GM12891 (cell line): Measurements from ENCODE around the gene SERTAD3.
A peak's percentile ranks its signal among the peaks of the same experiment; 100 is the strongest.
"Not testable (repeated sequence)": the region's sequence is repeated elsewhere in the genome, so short reads cannot be mapped to it uniquely, and the experiment has no call there.

Source experiments
- DNase-seq: peaks from one replicate; pipeline ENCODE4 v3.0.0; 2011; ENCODE audit warnings: low spot score; ENCODE audit not compliant: insufficient read length
- FAIRE-seq: peaks from 2 replicates; lab custom pipeline; 2011; peaks lifted over from hg19 to GRCh38; lab: Jason Lieb, UNC
- PAX5 ChIP-seq: IDR thresholded peaks from 2 replicates; pipeline ENCODE4 v1.6.1; 2011; ENCODE audit warnings: low read length, moderate library complexity, mild to moderate bottlenecking; ENCODE audit not compliant: insufficient read depth, severe bottlenecking
- POLR2A ChIP-seq: IDR thresholded peaks from 2 replicates; pipeline ENCODE4 v1.6.1; 2011; ENCODE audit warnings: low read depth, low read length, control low read depth
- POLR2AphosphoS5 ChIP-seq: IDR thresholded peaks from 2 replicates; pipeline ENCODE4 v1.6.1; 2011; ENCODE audit warnings: low read depth, low read length, control low read depth
- POU2F2 ChIP-seq: IDR thresholded peaks from 2 replicates; pipeline ENCODE4 v1.6.1; 2011; ENCODE audit warnings: low read depth, mild to moderate bottlenecking, control low read depth, low read length, moderate library complexity
- SPI1 ChIP-seq: IDR thresholded peaks from 2 replicates; pipeline ENCODE4 v1.6.1; 2011; ENCODE audit warnings: low read depth, low read length, control low read depth
- TAF1 ChIP-seq: IDR thresholded peaks from 2 replicates; pipeline ENCODE4 v1.6.1; 2011; ENCODE audit warnings: low read depth, low read length, control low read depth

SERTAD3 gene

GRCh38 chr19:40444825-40445312 is 734 bp upstream of the SERTAD3 start:
- FAIRE-seq (no peak), DNase-seq (no peak)
- TF ChIP-seq POLR2AphosphoS5 (no peak), TAF1 (no peak), SPI1 (no peak), POLR2A (no peak)

- peak; percentile 25; the same call in 1 of the 2 replicates for TF ChIP-seq TAF1
- TF ChIP-seq PAX5, result no peak
- TF ChIP-seq POLR2A, result no peak
- peak; percentile 67; the same call in 1 of the 2 replicates for TF ChIP-seq POU2F2
- no peak for TF ChIP-seq SPI1
- 0 out of 2 replicates have a peak, but pooled peaks have one; percentile 59 for TF ChIP-seq POLR2AphosphoS5
- FAIRE-seq (peak; percentile 96), DNase-seq (peak; percentile 96)
Measured at GRCh38 chr19:40443131-40443999, 770 bp downstream of the SERTAD3 start.

DNA sequence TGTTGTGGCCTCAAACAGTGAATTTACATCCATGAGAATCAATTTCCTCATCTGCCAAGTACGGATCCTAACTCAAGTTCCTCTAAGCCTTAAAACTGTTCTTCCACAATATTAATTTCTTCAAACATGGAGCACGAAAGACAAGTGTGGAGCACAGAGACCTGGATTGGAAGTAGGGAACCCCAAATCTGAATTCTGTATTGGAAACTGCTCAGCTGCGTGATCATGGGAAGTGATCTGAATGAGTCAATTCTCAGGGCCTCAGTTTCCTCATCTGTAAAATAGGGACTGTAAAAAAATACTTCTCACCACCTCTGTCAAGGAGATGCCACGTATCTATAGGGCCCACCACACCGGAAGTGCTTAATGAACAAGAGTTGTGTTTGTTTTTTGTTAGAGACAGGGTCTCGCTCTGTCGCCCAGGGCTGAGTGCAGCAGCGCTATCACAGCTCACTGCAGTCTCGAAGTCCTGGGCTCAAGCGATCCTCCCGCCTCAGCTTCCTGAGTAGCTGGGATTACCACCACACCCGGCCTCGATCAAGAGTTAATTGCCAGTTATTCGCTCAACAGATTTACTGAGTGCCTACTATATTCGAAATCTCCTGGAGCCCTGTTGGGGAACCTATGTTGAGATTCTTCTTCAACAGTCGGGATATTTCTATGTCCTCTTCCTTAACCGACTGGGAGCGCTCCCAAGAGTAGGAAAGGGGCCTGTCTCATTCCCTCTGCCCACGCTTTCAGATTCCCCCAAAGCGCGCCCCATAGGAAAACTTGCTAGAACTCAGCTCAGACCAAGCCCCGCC is 1.6 kb downstream of the SERTAD3 start:
- TF ChIP-seq TAF1, result no peak
- peak; percentile 63 for TF ChIP-seq PAX5
- no peak for TF ChIP-seq POLR2AphosphoS5
- DNase-seq (no peak), FAIRE-seq (no peak)

GRCh38 chr19:40441719-40442253 is 2.3 kb downstream of the SERTAD3 start:
- TF ChIP-seq POLR2A, result no peak
- no peak for TF ChIP-seq POU2F2
- TF ChIP-seq PAX5, result no peak
- TF ChIP-seq SPI1, result no peak
- TF ChIP-seq POLR2AphosphoS5, result no peak
- TF ChIP-seq TAF1, result no peak
- no peak for DNase-seq
- no peak for FAIRE-seq

DNA sequence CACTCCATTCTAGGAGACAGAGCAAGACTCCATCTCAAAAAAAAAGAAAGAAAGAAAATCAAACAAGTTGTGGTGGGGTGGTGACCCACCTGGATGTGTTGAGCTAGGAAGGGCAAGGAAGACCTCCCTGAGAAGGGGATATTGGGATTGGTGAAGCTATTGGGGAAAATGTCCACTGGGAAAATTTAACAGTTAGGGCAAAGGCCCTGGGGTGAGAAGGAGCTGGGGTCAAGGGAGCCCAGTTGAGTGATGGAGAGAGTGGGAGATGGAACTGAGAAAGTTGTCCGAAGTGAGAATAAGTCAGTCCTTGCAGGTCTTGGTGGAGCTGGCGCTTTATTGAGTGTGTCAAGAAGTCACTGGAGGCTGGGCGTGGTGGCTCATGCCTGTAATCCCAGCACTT is 5.9 kb downstream of the SERTAD3 start:
- TF ChIP-seq TAF1 (no peak), SPI1 (no peak), PAX5 (no peak), POLR2AphosphoS5 (no peak), POU2F2 (no peak), POLR2A (no peak)
- FAIRE-seq (no peak), DNase-seq (no peak)

GRCh38 chr19:40433391-40434216 is 10.5 kb downstream of the SERTAD3 start:
- FAIRE-seq, result peak; percentile 75

DNA sequence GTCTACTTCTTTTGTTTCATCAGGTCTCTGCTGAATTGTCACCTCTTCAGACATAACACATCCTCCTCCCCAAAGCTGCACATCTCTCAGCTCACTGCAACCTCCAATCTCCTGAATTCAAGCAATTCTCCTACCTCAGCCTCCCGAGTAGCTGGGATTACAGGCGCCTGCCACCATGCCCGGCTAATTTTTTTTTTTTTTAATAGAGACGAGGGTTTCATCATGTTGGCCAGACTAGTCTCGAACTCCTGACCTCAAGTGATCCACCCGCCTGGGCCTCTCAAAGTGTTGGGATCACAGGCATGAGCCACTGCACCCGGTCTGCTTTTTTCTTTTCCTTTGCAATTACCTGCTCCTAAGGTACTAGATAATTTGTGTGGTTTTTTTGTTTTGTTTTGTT is 11.4 kb downstream of the SERTAD3 start:
- FAIRE-seq, result not testable (repeated sequence)

More at GRCh38 chr19:40433391-40434216, 10.5 kb downstream of the SERTAD3 start:
- peak; percentile 80 for DNase-seq
- TF ChIP-seq POU2F2 (no peak), POLR2A (0 out of 2 replicates have a peak, but pooled peaks have one; percentile 43), TAF1 (peak; percentile 46; the same call in 1 of the 2 replicates), SPI1 (peak; percentile 80), PAX5 (no peak), POLR2AphosphoS5 (no peak; the same call in 1 of the 2 replicates)

DNA sequence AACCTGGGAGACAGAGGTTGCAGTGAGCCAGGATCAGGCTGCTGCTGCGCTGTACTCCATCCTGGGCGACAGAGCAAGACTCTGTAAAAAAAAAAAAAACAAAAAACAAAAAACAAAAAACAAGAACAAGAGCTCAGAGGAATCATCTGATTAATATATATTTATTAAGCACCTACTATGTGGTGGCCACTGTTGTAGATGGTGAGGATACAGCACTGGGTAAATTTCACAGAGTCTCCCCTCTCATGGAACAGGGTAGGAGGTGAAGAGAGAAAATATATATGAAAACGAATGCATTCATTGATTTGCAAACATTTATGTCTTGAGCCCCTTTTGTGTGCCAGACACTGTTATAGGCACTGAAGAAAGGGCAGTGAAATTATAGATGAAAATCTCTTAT is 12.4 kb downstream of the SERTAD3 start:
- FAIRE-seq, result no peak
- DNase-seq, result no peak
- TF ChIP-seq POLR2AphosphoS5, result no peak
- no peak for TF ChIP-seq SPI1
- TF ChIP-seq POLR2A, result no peak
- TF ChIP-seq POU2F2, result no peak
- TF ChIP-seq PAX5, result no peak
- TF ChIP-seq TAF1, result no peak

More for the DNA sequence above, 11.4 kb downstream of the SERTAD3 start:
- DNase-seq, result not testable (repeated sequence)

DNA sequence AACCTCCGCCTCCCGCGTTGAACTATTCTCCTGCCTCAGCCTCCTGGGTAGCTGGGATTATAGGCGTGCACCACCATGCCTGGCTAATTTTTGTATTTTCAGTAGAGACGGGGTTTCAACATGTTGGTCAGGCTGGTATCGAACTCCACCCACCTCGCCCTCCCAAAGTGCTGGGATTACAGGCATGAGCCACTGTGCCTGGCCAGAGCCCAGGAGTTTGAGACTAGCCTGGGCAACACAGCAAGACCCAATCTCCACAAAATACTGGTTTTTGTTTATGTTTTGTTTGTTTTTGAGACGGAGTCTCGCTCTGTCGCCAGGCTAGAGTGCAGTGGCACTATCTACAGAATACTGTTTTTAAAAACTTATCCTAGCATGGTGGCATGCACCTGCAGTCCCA is 13.9 kb downstream of the SERTAD3 start:
- not testable (repeated sequence) for FAIRE-seq, DNase-seq

DNA sequence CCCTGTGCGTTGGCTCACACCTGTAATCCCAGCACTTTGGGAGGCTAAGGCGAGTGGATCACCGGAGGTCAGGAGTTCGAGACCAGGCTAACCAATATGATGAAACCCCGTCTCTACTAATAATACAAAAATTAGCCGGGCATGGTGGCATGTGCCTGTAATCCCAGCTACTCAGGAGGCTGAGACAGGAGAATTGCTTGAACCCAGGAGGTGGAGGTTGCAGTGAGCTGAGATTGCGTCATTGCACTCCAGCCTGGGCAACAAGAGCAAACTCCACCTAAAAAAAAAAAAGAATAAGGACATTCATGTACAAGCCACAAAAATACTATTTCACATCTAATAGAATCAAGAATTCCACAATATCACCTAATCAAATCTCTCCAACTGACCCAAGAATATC is 15.9 kb downstream of the SERTAD3 start:
- FAIRE-seq, result not testable (repeated sequence)

More for the DNA sequence above, 15.9 kb downstream of the SERTAD3 start:
- not testable (repeated sequence) for DNase-seq
